Right lung (tissue), 10 donors: Measurements from ENCODE around the gene SEMA6A. TPM values are rescaled to one million over a fixed set of nuclear protein-coding genes. Genes with fewer than 3 reads are reported as not detected.
A peak's percentile ranks its signal among the peaks of the same experiment; 100 is the strongest.

Experiments used
- DNase-seq, 2 donors: peaks; one replicate each; pipeline ENCODE4 v3.0.0-alpha.2; 2013
- long read RNA-seq, 8 donors: transcript quantifications; one replicate each; lab custom pipeline, GENCODE V29; 2026
- polyA plus RNA-seq, 5 donors: library from polyadenylated mRNA; unstranded; fragments of 120-200 nt; gene quantifications; one replicate each; pipeline versions ENCODE4 v1.2.1 to v1.2.3, GENCODE V29; 2013; ENCODE audit warnings: inconsistent platforms in 1 of 5, low replicate concordance in 1 of 5; ENCODE audit not compliant: insufficient read length in 5 of 5, insufficient read depth in 1 of 5

Gene SEMA6A, protein sequence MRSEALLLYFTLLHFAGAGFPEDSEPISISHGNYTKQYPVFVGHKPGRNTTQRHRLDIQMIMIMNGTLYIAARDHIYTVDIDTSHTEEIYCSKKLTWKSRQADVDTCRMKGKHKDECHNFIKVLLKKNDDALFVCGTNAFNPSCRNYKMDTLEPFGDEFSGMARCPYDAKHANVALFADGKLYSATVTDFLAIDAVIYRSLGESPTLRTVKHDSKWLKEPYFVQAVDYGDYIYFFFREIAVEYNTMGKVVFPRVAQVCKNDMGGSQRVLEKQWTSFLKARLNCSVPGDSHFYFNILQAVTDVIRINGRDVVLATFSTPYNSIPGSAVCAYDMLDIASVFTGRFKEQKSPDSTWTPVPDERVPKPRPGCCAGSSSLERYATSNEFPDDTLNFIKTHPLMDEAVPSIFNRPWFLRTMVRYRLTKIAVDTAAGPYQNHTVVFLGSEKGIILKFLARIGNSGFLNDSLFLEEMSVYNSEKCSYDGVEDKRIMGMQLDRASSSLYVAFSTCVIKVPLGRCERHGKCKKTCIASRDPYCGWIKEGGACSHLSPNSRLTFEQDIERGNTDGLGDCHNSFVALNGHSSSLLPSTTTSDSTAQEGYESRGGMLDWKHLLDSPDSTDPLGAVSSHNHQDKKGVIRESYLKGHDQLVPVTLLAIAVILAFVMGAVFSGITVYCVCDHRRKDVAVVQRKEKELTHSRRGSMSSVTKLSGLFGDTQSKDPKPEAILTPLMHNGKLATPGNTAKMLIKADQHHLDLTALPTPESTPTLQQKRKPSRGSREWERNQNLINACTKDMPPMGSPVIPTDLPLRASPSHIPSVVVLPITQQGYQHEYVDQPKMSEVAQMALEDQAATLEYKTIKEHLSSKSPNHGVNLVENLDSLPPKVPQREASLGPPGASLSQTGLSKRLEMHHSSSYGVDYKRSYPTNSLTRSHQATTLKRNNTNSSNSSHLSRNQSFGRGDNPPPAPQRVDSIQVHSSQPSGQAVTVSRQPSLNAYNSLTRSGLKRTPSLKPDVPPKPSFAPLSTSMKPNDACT
- 10 to 100 TPM; 31.1 to 39.8 (median 36.7) TPM for polyA plus RNA-seq
- long read RNA-seq, donor 1, full-length matches to known transcripts, result 5 of 5 reads
- long read RNA-seq, donor 1, partial matches to known transcripts, result 0 of 5 reads
- long read RNA-seq, donor 1, other reads (novel, unspliced or antisense), result 0 of 5 reads
- long read RNA-seq, donor 2, result 0 reads
- long read RNA-seq, donor 3, full-length matches to known transcripts, result 6 of 6 reads
- long read RNA-seq, donor 3, partial matches to known transcripts, result 0 of 6 reads
- long read RNA-seq, donor 3, other reads (novel, unspliced or antisense), result 0 of 6 reads
- long read RNA-seq, donor 4, full-length matches to known transcripts, result 2 of 15 reads
- long read RNA-seq, donor 4, partial matches to known transcripts, result 13 of 15 reads
- long read RNA-seq, donor 4, other reads (novel, unspliced or antisense), result 0 of 15 reads
- long read RNA-seq, donor 5, full-length matches to known transcripts, result 5 of 5 reads
- long read RNA-seq, donor 5, partial matches to known transcripts, result 0 of 5 reads
- long read RNA-seq, donor 5, other reads (novel, unspliced or antisense), result 0 of 5 reads
- long read RNA-seq, donor 6, full-length matches to known transcripts, result 5 of 5 reads
- long read RNA-seq, donor 6, partial matches to known transcripts, result 0 of 5 reads
- long read RNA-seq, donor 6, other reads (novel, unspliced or antisense), result 0 of 5 reads
- long read RNA-seq, donor 7, full-length matches to known transcripts, result 3 of 8 reads
- long read RNA-seq, donor 7, partial matches to known transcripts, result 5 of 8 reads
- long read RNA-seq, donor 7, other reads (novel, unspliced or antisense), result 0 of 8 reads
- long read RNA-seq, donor 8, full-length matches to known transcripts, result 3 of 3 reads
- long read RNA-seq, donor 8, partial matches to known transcripts, result 0 of 3 reads
- long read RNA-seq, donor 8, other reads (novel, unspliced or antisense), result 0 of 3 reads

DNA sequence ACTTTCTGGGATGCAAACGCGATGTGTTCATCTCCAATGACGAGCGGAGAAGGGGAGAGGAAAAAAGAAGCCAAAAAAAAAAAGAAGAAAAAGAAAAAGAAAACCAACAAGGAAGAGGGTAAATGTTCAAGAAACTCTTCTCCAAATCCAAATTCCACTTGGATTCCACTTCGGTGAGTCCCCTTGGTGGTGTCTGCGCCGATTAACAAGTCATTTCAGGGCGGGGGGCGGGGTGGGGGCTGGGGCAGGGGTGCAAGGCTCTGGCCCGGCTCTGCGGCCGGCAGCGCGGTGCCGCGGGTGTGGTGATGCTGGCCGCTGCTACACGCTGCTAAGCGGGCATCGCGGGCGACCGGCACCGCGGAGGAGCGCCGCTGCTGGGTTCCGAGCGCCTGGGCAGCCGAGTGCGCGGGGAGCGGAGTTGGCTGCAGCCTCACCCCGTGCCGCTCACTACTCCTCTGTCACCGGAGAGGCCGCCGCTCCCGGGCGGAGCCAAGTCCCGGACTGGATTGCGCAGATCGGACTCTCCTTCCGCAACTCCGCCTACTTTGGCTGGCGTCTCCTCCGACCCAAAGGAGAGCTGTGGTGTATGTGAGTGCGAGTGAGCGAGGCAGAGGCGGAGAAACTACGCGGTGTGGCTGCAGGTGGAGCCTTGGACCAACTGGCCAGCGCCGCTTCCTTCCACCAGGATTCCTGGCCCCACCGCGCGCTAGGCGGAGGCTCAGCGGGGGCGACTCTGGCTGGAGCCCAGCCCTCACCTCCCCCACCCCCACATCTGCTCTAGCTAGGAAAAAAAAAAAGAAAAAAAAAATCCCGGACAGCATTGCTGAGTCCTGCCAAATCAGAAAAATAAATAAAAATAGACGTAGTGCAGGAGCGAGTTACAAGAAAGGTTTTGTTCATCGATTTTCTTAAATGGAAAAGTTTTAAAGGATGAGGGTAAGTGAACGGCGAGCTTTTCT is at the start of gene SEMA6A:
Gene SEMA6A, minus strand, starts transcription at position 457 of the 959 bp plus-strand sequence. CDS start 69,879 bp downstream, outside the sequence.
- peak; percentile 88 to 89 for DNase-seq

DNA sequence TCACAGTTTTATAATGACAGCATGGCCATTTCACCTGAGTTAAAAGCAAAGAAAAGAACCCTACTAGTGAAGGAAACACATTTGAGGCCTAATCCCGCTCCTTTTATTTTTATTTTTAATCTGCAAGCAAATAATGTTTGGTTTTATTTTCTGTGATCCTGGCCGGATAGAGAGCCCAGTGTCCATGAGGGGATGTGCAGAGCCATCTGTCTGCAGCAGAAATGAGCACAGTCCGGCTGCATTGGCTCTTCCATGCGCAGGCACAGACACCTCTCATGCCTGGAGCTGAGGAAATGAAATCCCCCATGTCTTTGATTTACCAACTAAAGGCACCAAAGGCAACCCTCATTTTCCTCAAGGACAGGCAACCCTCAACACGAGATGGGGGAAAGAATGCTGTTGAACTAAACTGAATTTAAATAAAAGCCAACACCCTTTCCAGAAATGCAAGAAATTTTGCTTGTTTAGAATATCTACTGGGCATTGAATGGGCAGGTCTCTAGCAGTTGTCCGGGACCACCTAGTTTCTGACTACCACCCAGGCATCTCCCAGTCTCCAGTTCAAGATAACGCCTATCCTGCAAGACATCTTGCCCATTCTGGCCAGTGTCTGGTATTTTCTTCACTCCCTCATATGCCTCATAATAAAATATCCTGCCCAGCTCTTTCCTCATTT is 47.9 kb upstream of the SEMA6A start:
- no peak for DNase-seq

DNA sequence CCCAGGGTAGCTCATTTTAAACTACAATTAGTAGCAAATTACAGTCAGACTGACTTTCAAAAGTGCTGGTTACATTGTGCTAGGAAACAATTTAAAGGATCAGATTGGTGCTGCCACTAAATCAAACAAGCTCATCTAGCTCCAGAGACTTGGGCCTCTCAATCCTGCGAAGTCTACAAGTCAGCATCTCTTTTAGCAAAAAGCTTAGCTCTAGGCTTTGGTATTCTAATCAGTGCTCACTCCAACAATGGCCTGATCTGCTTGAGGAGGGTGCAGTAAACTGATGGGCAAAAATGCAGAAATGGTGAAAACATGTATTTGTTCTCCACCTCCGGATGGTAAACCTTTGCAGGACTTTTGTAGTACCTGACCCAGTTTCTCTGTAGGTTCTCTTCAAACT is 47.0 kb upstream of the SEMA6A start:
- no peak for DNase-seq

DNA sequence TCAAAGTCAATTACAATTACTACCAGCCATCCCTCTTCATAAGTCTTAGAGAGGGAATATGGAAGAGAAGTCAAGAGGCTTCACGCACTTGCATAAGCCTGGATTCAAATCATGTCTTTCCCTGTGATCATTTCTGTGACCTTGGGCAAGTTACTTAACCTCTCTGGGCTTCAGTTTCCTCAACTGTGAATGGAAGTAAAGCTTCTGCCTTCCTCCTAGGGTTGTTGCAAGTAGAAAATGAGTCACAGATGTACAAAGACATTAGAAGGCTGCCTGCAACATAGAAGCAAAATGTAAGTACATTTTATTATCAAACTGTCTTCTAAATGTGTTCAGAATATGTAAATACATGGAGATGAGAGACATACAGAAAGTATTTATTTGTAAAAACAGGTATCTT is 42.3 kb upstream of the SEMA6A start:
- DNase-seq, result no peak

DNA sequence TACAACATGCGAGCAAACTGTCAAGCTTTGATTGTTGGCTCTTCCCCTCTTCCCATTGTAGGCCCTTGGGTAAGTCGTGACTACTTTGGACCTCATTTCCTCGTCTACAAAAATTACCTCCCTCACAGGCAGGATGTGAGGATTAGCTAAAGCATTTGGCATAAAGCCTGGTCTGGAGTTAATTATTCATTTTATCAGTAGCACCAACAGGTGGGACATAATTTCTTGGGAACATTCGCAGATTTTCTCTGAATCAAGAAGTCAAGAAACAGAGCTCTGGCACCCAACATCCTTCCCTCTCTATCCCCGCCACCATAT is 39.9 kb upstream of the SEMA6A start:
- DNase-seq, result no peak

DNA sequence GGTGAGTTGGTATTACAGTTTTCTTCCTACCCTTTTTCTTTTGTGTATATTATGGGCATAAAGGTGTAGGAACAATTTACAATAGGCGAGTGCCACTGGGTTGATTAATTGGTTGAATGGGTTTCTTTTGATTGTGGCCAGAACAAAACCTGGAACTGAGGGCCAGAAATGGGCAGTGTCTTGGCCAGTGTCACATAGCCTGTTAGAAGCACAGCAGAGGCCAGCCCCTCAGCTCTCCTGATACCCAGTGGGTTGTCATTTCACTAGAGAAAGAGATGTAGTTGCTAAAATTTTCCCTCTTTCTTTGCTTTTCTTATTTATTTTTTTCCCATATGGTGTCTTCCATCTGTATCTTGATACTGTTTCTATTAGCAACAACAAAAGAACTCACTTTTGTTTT is 38.8 kb upstream of the SEMA6A start:
- DNase-seq, result no peak

DNA sequence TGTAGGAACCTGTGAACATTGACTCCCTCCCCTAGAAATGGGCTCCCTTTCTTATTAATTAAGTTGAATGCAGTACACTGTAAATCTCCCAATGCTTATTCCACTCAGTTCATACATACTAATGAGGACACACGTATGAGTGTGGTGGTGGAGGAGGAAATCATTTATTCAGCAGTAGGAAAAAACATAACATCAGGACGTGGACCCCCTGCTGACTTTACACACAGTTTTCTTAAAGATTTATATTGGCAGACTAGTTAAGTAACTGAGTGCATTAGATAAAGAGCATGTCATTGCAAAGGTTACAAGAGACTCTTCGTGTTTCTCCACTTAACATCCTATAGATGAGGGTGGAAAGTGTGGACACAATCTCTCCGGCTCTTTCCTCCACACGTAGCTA is 37.8 kb upstream of the SEMA6A start:
- no peak for DNase-seq

DNA sequence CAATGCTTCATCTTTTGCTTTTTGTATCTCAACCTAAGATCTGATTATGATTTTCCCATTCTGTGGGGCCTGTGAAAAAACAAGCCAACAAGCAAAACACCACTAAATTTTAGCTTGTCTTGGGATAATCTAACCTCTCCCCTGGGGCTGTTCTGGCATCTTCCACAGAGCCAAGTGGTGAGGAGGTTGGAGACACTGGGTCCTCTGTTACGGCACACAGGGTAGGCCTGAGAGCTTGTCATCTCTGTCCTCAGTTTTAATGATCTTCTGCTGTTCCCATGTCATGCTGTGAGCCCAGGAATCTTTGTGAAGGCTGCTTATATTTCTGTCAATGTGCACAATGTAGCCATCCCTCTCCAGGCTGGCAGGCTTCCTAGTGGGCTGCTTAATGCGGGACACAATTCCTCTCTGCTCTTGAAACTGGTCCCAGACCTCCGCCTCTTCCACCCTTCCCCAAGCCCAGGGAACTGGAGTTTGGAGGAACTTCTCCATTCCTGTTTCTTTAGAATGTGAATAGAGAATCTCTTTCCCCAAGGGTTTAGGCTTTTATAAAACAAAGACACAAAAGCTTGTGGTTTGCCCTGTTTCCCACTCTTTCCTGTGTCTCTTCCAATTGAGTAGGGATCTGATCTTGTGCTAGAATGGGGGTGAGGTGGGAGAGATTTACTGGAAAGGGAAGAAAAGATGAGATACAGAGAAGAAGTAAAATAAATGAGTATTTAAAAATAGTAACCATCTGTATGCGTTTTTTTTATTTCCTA is 30.9 kb upstream of the SEMA6A start:
- no peak for DNase-seq

DNA sequence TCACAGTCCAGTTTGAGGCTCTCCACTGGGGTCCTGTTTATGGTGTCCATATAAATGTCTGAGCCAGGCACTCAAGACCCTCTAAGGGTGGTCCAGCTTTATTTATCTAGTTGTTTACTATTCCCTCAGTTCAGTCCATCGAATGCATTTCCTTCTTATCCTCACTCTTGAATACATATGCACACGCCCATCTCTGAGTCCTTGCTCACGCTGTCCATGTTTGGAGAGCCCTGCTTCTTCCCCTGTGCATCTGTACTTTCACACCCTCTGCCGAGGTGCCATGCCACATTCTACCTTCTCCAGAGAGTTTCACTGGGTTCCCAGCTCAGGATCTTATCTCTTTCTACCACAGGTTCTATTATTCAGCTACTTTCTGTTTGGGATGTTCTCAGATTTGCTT is 30.2 kb upstream of the SEMA6A start:
- DNase-seq, result no peak

DNA sequence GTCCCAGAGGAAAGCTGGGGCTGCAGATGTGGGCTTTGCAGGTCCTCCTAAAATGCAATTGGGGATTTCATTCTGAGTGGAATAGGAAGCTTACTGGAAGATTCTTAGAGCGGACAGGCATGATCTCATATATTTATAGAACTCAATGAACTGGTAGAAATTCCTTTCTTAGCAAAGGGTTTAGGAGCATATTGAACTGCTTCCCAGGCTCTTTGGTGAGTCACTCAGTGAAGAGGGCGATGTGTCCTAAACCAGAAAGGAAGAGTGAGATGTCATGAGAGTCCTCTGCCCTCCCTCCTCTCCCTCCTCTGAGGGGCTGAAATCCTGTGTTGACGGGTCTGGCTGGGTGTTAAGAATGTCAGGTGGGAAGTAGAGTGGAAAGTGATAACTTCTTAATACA is 26.3 kb upstream of the SEMA6A start:
- DNase-seq, result no peak

DNA sequence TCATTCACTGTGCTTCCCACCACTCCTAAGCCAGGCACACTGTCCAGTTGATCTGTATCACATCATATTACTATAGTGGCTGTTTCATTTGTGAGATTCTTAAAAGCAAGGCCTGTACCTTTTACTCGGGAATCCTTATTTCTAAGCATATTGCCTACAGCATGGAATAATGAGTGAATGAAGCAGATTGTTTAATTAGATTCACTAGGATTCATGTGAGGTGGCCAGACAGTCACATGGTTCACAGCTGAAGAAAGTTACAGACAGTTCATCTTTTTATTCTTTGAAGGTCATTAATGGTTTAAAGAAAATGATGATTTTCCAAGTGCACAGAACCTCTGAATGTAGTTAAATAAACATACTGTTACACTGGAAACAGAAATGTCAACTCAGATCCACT is 24.3 kb upstream of the SEMA6A start:
- DNase-seq, result peak in 1 of 2 donors; percentile 61

DNA sequence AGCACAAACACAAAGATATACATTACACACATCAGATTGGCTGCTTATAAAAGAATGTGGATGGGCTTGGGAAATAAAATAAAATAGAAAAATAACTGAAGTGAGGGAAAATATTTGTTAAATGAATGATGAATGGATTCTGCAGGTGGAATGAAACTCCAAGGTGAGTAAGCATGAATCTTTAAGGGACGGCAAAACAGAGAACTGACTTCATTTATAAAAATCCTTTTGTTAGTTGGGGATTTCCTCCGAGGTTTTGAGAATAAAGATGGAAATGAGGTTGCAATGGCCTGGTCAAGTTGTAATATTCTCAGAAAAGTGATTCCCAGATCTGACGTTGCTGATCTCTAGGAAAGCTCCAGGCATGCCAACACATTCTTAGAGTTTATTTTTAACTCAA is 20.9 kb upstream of the SEMA6A start:
- DNase-seq, result no peak

DNA sequence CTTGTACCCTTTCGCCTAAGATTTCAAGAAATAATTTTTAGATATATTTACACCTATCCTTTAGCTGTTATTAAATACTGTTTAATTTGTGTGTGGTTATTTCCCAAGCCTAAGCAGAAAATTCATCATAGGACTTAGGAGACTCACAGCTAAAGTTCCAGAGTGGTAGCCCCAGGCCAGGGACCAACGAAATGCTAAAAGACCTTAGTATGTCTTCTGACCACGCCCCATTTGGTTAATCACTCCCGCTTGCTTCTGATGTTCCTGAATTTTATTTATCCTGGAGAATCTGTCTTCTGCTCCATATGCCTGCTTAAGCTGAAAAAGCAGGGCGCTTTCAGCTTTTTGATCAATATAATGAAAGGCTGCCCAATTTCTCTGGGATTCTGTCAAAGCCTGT is 18.7 kb upstream of the SEMA6A start:
- no peak for DNase-seq

DNA sequence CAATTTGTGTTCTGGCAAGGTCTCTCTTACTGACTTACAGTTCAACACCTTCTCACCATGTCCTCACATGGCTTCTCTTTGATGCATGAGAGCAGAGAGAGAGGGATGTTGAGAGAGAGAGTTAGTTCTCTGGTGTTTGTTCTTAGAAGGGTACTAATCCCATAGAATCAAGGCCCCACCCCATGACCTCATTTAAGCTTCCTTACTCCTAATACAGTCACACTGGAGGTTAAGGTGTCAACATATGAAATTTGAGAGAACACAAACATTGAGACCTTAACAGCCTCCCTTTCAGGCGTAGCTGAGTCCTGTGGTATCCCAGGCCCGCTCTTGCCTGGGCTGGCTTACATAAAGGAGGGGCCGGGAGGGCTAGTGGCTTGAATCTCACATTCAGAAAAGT is 10.6 kb upstream of the SEMA6A start:
- no peak for DNase-seq

DNA sequence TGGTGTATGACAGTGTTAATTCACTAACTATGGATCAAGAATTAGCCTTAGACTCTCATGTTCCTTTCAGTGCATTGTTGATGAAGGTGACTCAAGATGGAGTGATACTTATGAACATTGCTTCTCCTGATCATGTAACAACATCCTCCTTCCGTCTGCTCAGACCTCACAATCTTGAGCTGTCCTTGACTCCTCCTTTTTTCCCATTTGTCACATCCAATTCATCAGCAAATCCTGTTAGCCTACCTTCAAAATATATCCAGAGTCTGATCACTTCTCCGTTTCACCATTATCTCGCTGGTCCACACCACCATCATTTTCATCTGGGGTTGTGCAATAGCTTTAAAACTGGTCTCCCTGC is 9.2 kb upstream of the SEMA6A start:
- no peak for DNase-seq

DNA sequence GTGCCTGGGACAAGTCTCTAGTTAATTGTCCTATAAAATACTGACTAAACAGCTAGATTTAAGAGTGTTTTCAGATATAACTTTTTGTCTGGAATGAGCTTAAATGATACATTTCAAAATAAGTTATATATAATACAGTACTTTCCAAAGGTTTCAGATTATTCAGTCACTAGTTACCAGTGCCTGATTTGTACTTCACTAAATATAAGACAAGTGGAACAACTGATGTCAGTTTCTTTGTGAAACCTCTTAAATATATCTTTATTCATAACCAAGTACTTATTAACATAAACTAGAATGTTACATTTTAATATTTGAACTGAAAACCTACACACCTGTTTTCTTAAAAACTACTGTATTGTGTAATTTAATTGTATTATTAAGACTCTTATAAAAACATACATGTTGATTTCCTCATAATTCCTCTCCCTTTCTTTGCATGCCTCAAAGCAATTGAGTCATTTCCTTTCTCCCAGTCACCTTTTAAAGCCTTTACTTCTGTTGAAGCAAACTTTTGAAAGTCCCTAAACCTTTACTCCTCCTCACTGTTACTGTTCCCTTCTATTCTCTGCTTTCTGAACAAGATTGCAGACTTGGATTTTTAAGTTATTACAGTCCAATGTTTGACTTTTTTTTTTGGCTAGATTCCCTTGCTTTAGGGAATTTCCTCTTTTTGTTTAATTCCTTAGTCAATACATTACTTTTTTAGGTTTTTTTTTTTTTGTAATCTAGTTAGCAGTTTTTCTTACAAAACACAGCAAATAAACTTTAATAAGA is 8.7 kb upstream of the SEMA6A start:
- DNase-seq, result no peak

DNA sequence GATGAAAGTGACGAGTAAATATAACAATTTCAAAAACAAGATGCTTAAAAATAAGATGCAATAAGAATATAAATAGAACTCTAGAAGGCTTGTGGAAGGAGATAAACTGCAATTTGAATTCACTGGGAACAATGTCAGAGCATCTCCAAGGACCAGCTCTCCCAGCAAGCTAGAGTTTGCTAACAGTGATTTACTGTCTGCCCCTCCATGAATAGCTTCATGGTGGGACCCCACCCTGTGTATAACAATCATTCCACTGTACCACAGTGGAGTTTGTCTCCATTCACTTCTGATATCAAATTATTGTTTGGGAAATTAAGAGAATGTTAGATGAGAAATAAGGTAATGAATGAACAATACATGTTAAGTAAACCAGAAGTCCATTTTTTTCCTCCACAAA is 7.3 kb upstream of the SEMA6A start:
- DNase-seq, result no peak
